Adrenal gland (tissue), 12 donors: ENCODE data around the gene CFAP99. TPM values are rescaled to one million over a fixed set of nuclear protein-coding genes. Genes with fewer than 3 reads are reported as not detected.

Experiments
- DNase-seq, 7 donors: peaks; one replicate each; pipeline ENCODE4 v3.0.0-alpha.2; 2019 to 2020
- H3K27ac ChIP-seq, 5 donors: fragments of 200-600 bp; sonication (generic) in 4 of 5; 1 replicate in 3 of 5; 2 replicates in 2 of 5; pipeline versions ENCODE4 v1.5.1 to v1.8.0; 2016 to 2020; ENCODE audit warnings: mild to moderate bottlenecking in 1 of 5
- H3K27me3 ChIP-seq: fragments of 200-600 bp; 2 replicates; pipeline ENCODE4 v1.8.0; 2021
- H3K36me3 ChIP-seq, 2 donors: fragments of 200-600 bp; replicated peaks in 1 of 2; 1 replicate in 1 of 2; 2 replicates in 1 of 2; pipeline versions ENCODE4 v1.5.1 to v1.8.0; 2018 to 2022
- H3K4me1 ChIP-seq, 2 donors: fragments of 200-600 bp; replicated peaks in 1 of 2; 1 replicate in 1 of 2; 2 replicates in 1 of 2; pipeline versions ENCODE4 v1.5.1 to v1.8.0; 2018 to 2021
- H3K4me3 ChIP-seq, 4 donors: fragments of 200-600 bp; sonication (generic) in 3 of 4; one replicate each; pipeline ENCODE4 v1.5.1; 2016 to 2018
- H3K9me3 ChIP-seq, 3 donors: fragments of 200-600 bp; sonication (generic) in 1 of 3; replicated peaks in 1 of 3; 1 replicate in 2 of 3; 2 replicates in 1 of 3; pipeline versions ENCODE4 v1.5.1 to v1.8.0; 2016 to 2021
- CTCF ChIP-seq, 6 experiments: fragments of 450-650 bp in 4 of 6; fragments of 200-600 bp in 2 of 6; sonication (generic) in 1 of 6; IDR thresholded peaks; 1 replicate in 5 of 6; 2 replicates in 1 of 6; pipeline versions ENCODE4 v1.5.1 to v1.8.0; 2016 to 2021; ENCODE audit warnings: antibody characterized with exemption in 6 of 6, mild to moderate bottlenecking in 2 of 6, moderate library complexity in 1 of 6
- POLR2A ChIP-seq, 2 donors: fragments of 450-650 bp; IDR thresholded peaks; one replicate each; pipeline ENCODE4 v1.6.1; 2017; ENCODE audit warnings: antibody characterized with exemption in 2 of 2, mild to moderate bottlenecking in 2 of 2, moderate library complexity in 1 of 2
- WGBS, 4 donors: extraction: QIAGEN DNeasy Blood & Tissue Kit in 2 of 4; methylation state at CpG; one replicate each; pipeline versions ENCODE4 v1.1.5 to v1.1.7; 2013 to 2017; 5-methylcytosine and 5-hydroxymethylcytosine counted together
- intact Hi-C, 2 donors: fragments of 100-400 bp; cut with DNase I; formaldehyde crosslinking; loops; one replicate each; pipeline versions ENCODE4 v1.14.1 to v1.15.0; 2022 to 2023
- polyA plus RNA-seq, 3 donors: library from polyadenylated mRNA; stranded (reverse); fragments of 200-250 nt in 2 of 3; fragments of 350-450 nt in 1 of 3; fragmentation: Illumina TruSeq in 1 of 3; extraction: RNeasy Lipid Tissue Mini Kit (QIAGEN cat#74804) in 1 of 3; gene quantifications; one replicate each; pipeline ENCODE4 v1.2.3, GENCODE V29; 2013 to 2014
- total RNA-seq, 9 donors: library from RNA; depleted of rRNA in 4 of 9; stranded (reverse); fragments of >200 nt in 4 of 9; fragments of 120-200 nt in 1 of 9; fragmentation: NEBNext Ultra II Directional in 1 of 9; extraction: Animal tissue kit (Norgen Biotek cat#: 25700) in 1 of 9; gene quantifications; one replicate each; pipeline versions ENCODE4 v1.1.0 to v1.2.4, GENCODE V29; 2013 to 2023
- donor health status: healthy with polysubstance abuse.
- donor health status: Bipolar disorder and iron deficiency.
- donor health status: DM: yes; HTN: yes; CAD: no.
- donor health status: DM: no; HTN: no; CAD: no.
- donor health status: DM: no; HTN: no; CAD: no.
- donor health status: DM: yes; HTN: yes; CAD: no.

The CFAP99 gene
- total and polyA plus RNA-seq, 12 donors, result 0.18 to 5.0 (median 3.2) TPM

- 80 to 90% (median 83%) methylated on average over 4 to 10 of the region's 10 CpGs for WGBS, 4 donors
- intact Hi-C loops, result no loop called here
- no peak for DNase-seq
Observed at GRCh38 chr4:2451036-2451520, 32.3 kb downstream of the CFAP99 start.

GRCh38 chr4:2451821-2452785, 33.3 kb downstream of the CFAP99 start:
- H3K9me3 ChIP-seq, result no peaks in the 10 kb centered on the region
- intact Hi-C loops, result no loop called here
- no peaks in the 10 kb centered on the region for H3K4me1 ChIP-seq
- TF ChIP-seq CTCF (IDR thresholded peaks at IDR 0.05) (no peak), POLR2A (IDR thresholded peaks at IDR 0.05) (no peak)
- no peak for DNase-seq
- 78 to 89% (median 87%) methylated on average over 15 to 25 of the region's 25 CpGs for WGBS, 4 donors
- H3K27ac ChIP-seq, result no peak overlapping the region
- H3K4me3 ChIP-seq, result no peak overlapping the region
- no peaks in the 10 kb centered on the region for H3K36me3 ChIP-seq
- H3K27me3 ChIP-seq, result no peaks in the 10 kb centered on the region

More at GRCh38 chr4:2451036-2451520, 32.3 kb downstream of the CFAP99 start:
- Histone ChIP-seq H3K36me3 (no peaks in the 10 kb centered on the region), H3K4me3 (no peak overlapping the region), H3K9me3 (no peaks in the 10 kb centered on the region), H3K27me3 (no peaks in the 10 kb centered on the region), H3K4me1 (no peaks in the 10 kb centered on the region), H3K27ac (no peak overlapping the region)
- TF ChIP-seq POLR2A (IDR thresholded peaks at IDR 0.05), result no peak

- WGBS, 4 donors, result 82 to 92% (median 83%) methylated on average over 22 to 24 of the region's 24 CpGs
- no peaks in the 10 kb centered on the region for H3K36me3 ChIP-seq
- TF ChIP-seq POLR2A (IDR thresholded peaks at IDR 0.05) (no peak), CTCF (IDR thresholded peaks at IDR 0.05) (no peak)
- peaks cover 6 to 9% of the 10 kb centered on the region in 2 donors for H3K4me1 ChIP-seq
- no peak for DNase-seq
- H3K4me3 ChIP-seq, result no peak overlapping the region
- intact Hi-C loops, result no loop called here
- no peaks in the 10 kb centered on the region for H3K9me3 ChIP-seq
- H3K27ac ChIP-seq, result no peak overlapping the region
- no peaks in the 10 kb centered on the region for H3K27me3 ChIP-seq
Observed at GRCh38 chr4:2457481-2458295, 38.9 kb downstream of the CFAP99 start.

- intact Hi-C loops, result no loop called here
Observed at GRCh38 chr4:2458546-2459491, 40.1 kb downstream of the CFAP99 start.

More at GRCh38 chr4:2458546-2459491, 40.1 kb downstream of the CFAP99 start:
- no peak for DNase-seq
- Histone ChIP-seq H3K4me3 (no peak overlapping the region), H3K36me3 (no peaks in the 10 kb centered on the region), H3K27me3 (no peaks in the 10 kb centered on the region), H3K9me3 (no peaks in the 10 kb centered on the region), H3K4me1 (peaks cover 6 to 9% of the 10 kb centered on the region in 2 donors), H3K27ac (no peak overlapping the region)
- WGBS, 4 donors, result 76 to 88% (median 85%) methylated on average over 21 to 38 of the region's 38 CpGs
- TF ChIP-seq POLR2A (IDR thresholded peaks at IDR 0.05) (no peak), CTCF (IDR thresholded peaks at IDR 0.05) (no peak)
